TTC549 (cell line): ENCODE measurements around the gene PTS.

Experiments
- FAIRE-seq: peaks from 2 replicates; lab custom pipeline; 2012; peaks lifted over from hg19 to GRCh38; lab: Jason Lieb, UNC

PTS gene

GRCh38 chr11:112222303-112222702 lies 3.9 kb upstream of the PTS start:
- FAIRE-seq, result no peak

DNA sequence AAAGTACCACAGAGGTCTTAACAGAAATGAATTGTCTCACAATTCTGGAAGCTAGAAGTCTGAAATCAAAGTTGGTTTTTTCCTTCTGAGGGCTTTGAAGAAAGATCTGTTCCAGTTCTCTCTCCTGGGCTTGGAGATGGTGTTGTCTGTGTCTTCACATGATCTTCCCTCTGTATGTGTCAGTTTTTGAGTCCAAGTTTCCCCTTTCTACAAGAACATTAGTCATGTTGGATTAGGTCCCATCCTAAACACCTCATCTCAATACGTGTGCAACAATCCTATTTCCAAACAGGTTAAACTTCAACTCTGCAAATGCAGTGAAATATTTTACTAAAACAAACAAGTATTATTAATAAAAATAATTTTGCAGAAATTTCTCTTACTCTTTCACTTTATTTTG lies 3.1 kb upstream of the PTS start:
- no peak for FAIRE-seq

DNA sequence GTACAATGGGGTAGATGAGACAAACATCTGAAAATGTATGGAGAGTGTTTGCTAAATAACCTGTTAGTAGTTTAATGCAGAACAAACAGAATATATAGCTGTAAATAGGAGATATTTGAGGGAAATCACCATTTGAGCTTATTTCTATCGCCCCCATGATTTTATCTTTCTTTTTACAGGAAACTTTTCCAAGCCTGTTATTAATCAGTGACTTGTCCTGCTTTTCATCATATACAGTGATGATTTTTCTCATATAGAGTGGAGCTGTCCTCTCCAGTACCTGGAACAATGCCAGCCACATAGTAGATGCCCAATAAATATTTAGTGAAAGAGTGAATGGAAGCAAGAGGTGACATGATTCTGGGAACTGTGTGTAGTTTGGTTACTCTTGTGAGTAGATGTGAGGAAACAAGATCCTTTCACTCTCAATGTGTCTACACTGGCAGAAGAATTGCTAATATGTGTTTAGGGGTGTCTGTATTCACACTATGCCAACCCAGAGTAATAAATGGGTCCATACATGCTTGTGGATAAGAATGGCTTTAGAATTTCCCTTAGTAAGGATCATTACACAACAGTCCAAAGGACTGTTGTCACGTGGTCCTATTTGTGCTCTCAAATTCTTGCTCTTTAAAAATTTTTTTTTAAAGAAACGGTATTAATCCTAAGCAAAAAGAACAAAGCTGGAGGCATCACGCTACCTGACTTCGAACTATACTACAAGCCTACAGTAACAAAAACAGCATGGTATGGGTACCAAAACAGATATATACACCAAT lies 2.3 kb upstream of the PTS start:
- FAIRE-seq, result no peak

DNA sequence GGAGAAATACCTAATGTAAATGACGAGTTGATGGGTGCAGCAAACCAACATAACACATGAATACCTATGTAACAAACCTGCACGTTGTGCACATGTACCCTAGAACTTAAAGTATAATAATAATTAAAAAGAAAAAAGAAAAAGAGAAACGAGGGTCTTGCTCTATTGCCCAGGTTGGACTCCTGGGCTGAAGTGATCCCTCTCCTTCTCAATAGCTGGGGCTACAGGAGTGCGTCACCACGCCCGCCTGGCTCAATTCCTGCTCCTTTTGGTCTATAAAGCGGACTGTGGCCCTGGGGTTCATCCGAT lies 521 bp upstream of the PTS start:
- no peak for FAIRE-seq

DNA sequence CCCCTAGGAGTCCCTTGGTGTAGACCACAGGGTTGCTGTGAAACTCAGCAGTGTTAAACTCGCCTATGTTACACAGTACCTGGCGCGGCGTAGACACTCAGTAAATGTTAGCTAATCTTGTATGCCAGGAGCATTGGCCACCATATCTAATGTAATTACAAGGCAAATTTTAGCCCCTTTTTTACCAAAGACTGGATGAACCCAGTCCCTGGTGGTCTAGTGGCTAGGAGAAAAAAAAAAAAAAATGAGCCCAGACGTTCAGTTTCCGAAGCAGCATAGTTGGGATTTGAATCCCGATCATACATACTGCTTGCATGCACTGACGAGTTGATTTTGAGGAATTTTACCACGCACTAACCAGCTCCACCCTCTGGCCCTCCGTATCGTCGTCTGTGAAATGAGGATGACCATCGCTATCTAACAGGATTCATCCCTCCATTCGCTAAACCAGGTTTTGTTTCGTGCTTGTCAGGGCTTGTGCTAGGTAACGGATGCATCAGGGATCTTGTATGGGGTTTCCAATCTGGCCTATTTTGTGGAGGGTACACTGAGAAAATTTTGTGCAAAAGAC lies 688 bp downstream of the PTS start:
- no peak for FAIRE-seq

DNA sequence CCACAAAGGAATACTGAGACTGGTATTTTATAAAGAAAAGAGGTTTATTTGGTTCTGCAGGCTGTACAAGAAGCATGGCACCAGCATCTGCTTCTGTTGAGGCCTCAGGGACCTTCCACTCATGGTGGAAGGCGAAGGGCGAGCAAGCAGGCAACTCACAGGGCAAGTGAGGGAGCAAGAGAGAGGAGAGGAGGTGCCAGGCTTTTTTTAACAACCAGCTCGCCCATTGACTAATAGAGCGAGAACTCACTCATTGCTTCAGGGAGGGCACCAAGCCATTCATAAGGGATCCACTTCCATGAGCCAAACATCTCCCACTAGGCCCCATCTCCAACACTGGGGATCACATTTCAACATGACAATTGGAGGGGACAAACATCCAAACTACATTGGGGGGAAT lies 1.2 kb downstream of the PTS start:
- FAIRE-seq, result no peak

GRCh38 chr11:112228706-112229105 lies 2.5 kb downstream of the PTS start:
- no peak for FAIRE-seq

DNA sequence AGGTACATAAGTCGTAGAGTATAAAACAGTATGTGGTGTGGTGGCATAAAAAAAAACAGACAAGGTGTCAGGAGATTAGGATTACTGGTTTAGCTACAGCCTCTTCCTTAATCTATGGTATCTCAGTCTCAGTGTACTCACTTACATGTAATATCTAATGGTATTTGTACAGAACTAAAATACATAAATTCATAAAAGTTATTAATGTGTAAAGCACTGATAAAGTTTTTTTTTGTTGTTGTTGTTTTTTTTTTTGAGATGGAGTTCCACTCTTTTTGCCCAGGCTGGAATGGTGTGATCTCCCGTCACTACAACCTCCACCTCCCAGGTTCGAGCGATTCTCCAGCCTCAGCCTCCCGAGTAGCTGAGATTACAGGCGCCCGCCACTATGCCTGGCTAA lies 2.9 kb downstream of the PTS start:
- FAIRE-seq, result no peak

GRCh38 chr11:112229746-112230433 lies 3.7 kb downstream of the PTS start:
- no peak for FAIRE-seq

- no peak for FAIRE-seq
Measured at GRCh38 chr11:112231952-112232351, 5.7 kb downstream of the PTS start.

- no peak for FAIRE-seq
Measured at GRCh38 chr11:112235750-112236390, 9.6 kb downstream of the PTS start.

- no peak for FAIRE-seq
Measured at GRCh38 chr11:112237451-112237850, 11.2 kb downstream of the PTS start.

GRCh38 chr11:112238041-112238440 lies 11.8 kb downstream of the PTS start:
- FAIRE-seq, result no peak

DNA sequence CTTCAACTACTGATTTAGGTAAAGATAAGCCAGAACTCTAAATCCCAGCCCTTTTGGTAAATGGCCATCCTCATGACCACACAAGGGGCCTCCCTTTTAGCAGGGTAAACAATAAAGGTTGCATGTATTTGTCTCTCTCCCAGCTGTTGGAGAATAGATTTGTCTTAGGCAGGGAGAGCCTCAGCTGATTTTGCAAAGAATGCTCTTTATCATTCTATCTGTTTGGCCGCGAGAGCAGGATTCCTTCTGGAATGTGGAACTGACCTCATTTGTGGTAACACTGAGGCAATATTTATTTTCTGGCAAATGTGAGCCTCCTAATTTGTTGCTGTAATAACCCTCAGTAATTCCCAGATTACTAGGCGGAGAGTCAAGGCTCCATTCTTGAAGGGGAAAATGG lies 15.3 kb downstream of the PTS start:
- no peak for FAIRE-seq

DNA sequence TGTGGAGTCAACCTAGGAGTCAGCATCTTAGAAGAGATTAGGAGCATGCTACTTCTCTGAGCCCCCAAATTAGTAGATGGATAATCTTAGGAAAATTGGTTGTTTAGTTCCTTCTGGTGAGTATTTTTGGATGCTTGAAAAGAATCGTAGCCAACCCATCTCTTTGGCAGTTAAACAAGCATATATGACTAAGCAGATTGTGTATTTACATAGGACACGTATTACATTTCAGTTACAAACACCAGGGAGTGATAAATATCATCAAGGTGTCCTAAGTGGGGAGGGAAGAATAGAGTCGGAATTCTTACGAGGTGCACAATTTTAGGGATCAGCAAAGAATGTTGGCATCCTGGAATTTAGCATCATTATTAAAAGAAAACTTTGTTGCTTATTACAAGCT lies 21.0 kb downstream of the PTS start:
- no peak for FAIRE-seq

DNA sequence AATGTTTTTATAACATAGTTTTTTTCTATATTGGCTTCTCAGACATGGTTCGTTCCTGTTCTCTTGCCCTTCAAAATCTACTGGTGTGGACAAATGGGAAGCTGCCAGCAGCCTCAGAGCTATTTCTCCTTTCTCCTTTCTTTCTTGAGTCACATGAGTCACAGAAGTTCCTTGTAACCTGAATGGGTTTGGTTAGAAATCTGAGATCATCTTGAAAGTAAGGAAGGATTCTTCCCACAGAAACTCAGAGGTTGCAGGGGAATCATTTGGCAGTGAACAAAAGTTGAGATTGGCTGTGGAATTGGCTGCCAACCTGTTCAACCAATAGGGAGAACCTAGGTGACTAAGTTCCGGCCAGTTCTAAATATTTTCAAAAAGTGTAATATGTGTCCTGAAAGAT lies 22.0 kb downstream of the PTS start:
- no peak for FAIRE-seq

DNA sequence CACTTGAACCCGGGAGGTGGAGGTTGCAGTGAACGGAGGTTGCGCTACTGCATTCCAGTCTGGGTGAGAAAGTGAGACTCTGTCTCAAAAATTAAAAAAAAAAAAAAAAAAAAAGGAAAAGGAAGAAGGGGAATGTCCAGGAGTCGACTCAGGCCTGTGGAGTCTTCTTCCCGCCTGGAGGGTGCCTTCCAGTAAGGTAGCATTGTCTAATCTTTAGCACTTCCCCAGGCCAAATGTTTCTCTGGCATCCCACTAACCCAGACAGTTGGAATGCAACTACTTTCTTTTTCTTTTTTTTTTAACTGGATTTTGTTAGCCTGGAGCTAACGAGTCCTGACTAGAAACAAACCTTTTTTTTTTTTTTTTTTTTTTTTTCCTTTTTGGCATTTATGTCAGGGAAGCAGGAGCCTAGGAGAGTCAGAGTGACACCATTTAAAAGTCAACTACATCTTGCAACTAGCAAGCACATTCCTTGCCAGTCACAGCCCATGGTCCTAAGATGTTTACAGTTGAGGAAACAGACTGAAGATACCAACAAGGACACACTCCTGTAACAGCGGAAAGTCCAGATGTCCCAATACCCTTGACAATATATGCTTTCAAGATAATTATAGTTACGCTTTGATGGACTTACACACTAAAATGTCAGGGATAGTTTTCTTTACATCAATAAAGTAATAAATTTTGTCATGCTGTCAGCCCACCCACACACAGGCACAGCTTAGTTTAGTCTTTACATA lies 23.8 kb downstream of the PTS start:
- no peak for FAIRE-seq

DNA sequence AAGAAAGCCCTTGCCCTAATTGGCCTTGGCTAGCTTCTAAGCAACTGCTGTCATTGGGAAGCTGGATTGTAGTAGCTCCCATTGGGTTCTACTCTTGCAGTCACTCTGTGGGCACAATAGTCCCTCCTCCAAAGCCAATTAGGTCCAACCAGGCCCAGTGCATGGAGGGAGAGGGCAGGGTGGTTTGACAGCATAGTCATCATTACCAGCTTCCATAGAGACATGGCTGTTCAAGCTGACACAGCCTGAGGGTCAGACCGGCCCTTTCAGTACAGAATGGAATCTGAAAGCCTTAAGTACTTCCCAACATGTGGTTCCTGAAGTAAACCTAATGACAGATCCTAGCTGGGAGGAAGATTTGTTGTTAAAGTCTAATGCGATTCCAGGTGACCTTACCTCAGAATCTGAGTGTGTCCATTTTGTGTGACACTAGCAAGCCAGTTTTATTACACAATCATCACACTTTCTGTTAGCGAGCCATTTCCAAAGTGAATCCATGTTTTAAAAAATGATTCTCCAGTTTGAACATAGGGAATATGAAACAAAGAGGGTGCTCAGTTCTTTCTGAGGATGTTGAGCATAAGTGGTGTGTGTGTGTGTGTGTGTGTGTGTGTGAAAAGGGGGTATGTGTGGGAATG lies 27.5 kb downstream of the PTS start:
- no peak for FAIRE-seq

- no peak for FAIRE-seq
Measured at GRCh38 chr11:112255067-112255720, 29.0 kb downstream of the PTS start.

DNA sequence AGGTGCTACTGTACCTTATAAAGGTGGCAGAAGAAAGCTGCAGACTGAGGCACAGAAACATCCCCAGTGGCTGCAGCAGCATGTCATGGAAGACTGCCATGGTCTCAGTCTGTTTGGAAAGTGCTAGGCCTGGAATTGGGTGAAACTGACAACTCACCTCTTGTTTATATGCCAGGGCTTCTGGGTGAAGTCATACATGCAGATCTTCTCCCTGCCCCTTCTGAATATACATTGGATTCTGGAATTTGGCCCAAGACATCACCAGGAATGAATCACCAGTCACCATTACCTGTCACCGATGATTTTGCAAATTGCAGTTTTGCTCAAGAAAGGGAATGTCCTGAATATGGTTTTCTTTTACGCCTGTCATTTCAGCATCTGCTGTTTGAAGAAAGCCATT lies 34.3 kb downstream of the PTS start, which contains the start of gene PLET1:
Gene PLET1 (minus strand): TSS at position 371 of the 400 bp plus-strand sequence. CDS start 271 bp downstream, at position 100.
- no peak for FAIRE-seq

DNA sequence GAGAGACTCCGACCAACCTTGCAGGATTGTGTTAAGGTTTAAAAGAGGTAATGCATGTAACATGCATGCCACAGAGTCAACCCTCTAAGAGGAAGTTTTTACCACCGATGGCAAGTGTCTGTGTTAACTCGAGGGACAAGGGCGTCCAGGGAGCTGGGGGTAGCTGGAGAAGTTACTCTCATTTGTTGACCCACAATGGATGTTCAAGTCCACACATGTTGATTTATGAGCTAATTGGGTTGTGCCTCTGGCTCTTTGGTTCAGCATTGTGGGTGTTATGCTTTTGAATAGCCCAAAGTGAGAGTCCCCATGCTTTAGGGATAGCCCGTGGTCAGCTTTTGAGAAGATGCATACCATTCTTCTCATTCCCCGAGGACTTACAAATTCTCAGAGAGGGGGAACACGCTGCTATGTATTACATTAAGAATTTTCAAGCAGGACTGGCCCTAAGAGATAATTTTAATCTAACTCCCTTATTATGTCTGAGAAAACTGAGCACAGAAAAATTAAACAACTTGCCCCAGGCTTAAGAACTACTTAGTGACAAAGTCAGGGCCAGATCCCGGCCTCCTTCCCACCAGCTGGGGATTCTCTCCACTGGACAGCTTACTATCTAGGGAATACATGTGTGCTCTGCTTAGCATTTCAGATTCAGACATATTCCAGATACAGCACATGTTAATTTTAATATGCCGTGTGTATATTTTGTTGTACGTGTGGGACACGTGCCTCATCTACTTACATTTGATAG lies 39.6 kb downstream of the PTS start:
- FAIRE-seq, result no peak
